Epithelial cell of esophagus (primary cell): ENCODE data around the gene FLNB.

Experiments
- DNase-seq: peaks from one replicate; pipeline ENCODE4 v3.0.0; 2010; ENCODE audit warnings: low read depth
- H3K4me3 ChIP-seq: 2 replicates; pipeline ENCODE4 v1.5.1; 2011; ENCODE audit warnings: mild to moderate bottlenecking, low read length, control low read depth
- CTCF ChIP-seq: IDR thresholded peaks from 2 replicates; pipeline ENCODE4 v1.5.1; 2011; ENCODE audit warnings: low read depth, mild to moderate bottlenecking, low read length, control low read depth, inconsistent platforms; ENCODE audit not compliant: insufficient read depth; ENCODE audit errors: missing control alignments

FLNB gene

GRCh38 chr3:58072763-58073130, 64.5 kb downstream of the FLNB start:
- no peak overlapping the region for H3K4me3 ChIP-seq
- no peak for DNase-seq
- TF ChIP-seq CTCF = no peak

DNA sequence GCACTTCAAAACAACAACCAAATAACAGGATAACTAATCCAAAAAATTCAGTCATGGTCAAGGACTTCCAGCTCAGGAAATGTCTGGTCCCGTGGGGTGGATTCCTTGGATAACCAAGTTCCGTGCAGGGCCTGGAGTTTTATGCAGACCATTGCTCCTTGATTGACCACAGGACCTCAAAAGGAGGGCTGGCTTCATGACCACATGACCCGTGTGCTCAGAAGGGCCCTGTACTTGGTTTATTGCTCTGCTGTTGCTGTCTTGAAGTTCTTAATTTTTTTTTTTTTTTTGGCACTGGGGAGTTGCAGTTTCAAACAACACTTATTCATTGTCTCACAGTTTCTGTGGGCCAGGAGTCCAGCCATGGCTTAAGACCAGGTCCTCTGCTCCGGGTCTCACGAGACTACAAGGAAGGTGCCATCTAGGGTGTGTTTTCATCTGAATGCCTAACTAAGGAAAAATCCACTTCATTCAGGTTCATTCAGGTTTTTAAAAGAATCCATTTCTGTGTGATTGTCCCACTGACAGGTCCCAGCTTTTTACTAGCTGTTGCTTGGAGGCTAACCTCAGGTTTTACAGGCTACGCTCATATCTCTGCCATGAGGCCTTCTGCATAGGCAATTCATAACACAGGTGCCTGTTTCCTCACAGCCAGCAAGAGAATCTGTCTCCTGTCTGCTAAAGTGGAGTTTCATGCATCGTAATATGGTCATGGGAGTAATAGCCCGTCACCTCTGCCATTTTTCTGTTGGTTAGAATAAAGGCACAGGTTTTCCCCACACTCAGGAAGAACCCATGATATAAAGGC, 65.3 kb downstream of the FLNB start:
- no peak overlapping the region for H3K4me3 ChIP-seq
- no peak for DNase-seq
- TF ChIP-seq CTCF = no peak

GRCh38 chr3:58074116-58074715, 66.0 kb downstream of the FLNB start:
- TF ChIP-seq CTCF = no peak
- DNase-seq = no peak

GRCh38 chr3:58074997-58075396, 66.8 kb downstream of the FLNB start:
- no peak for DNase-seq
- no peak for TF ChIP-seq CTCF
- no peak overlapping the region for H3K4me3 ChIP-seq

More at GRCh38 chr3:58074116-58074715, 66.0 kb downstream of the FLNB start:
- no peak overlapping the region for H3K4me3 ChIP-seq

GRCh38 chr3:58077596-58078285, 69.5 kb downstream of the FLNB start:
- no peak for DNase-seq
- no peak for TF ChIP-seq CTCF
- no peak overlapping the region for H3K4me3 ChIP-seq

GRCh38 chr3:58078610-58079009, 70.4 kb downstream of the FLNB start:
- no peak for DNase-seq
- TF ChIP-seq CTCF = no peak

DNA sequence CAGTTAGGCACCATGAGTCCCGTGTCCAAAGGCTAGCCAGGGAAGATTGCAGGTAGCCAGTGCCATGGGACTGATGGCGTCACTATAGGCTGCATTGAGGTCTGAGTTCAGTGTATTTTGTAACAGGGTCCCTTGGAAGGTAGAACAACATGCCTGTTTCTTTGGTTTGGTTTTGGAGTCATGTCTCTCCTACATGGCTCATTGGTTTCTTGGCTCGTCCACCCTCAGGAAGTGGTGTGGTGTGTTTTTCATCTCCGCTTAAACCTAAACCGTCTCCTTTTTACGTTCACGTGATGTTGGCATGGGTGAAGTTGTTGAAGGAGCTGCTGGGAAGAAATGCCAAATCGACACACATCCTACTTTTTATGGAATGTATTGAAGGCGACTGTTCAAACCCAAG, 71.6 kb downstream of the FLNB start:
- no peak for DNase-seq
- H3K4me3 ChIP-seq = no peak overlapping the region
- TF ChIP-seq CTCF = no peak

More at GRCh38 chr3:58078610-58079009, 70.4 kb downstream of the FLNB start:
- no peak overlapping the region for H3K4me3 ChIP-seq
